Epithelial cell of esophagus (primary cell): ENCODE data around the gene ETNK2.

Experiments
- DNase-seq: peaks from one replicate; pipeline ENCODE4 v3.0.0; 2010; ENCODE audit warnings: low read depth
- H3K4me3 ChIP-seq: 2 replicates; pipeline ENCODE4 v1.5.1; 2011; ENCODE audit warnings: mild to moderate bottlenecking, low read length, control low read depth
- CTCF ChIP-seq: IDR thresholded peaks from 2 replicates; pipeline ENCODE4 v1.5.1; 2011; ENCODE audit warnings: low read depth, mild to moderate bottlenecking, low read length, control low read depth, inconsistent platforms; ENCODE audit not compliant: insufficient read depth; ENCODE audit errors: missing control alignments

Gene ETNK2

GRCh38 chr1:204151552-204152309, at the start of gene ETNK2:
TSS of gene ETNK2 (minus strand) at chr1:204152044. CDS start at chr1:204151852, 192 bp downstream.
- DNase-seq, result peak; percentile 32
- TF ChIP-seq CTCF, result no peak

GRCh38 chr1:204201348-204202040, 49.6 kb upstream of the ETNK2 start:
- TF ChIP-seq CTCF, result no peak
- DNase-seq, result no peak
- H3K4me3 ChIP-seq, result no peak overlapping the region

More at GRCh38 chr1:204151552-204152309, at the start of gene ETNK2:
- H3K4me3 ChIP-seq, result peak within 1 kb of the TSS; percentile 54

GRCh38 chr1:204199579-204199978, 47.7 kb upstream of the ETNK2 start:
- TF ChIP-seq CTCF, result no peak
- H3K4me3 ChIP-seq, result no peak overlapping the region
- DNase-seq, result no peak

- peak; percentile 41 for TF ChIP-seq CTCF
- H3K4me3 ChIP-seq, result no peak overlapping the region
- DNase-seq, result peak; percentile 93
Measured at GRCh38 chr1:204198348-204199340, 46.8 kb upstream of the ETNK2 start.

GRCh38 chr1:204197068-204197467, 45.2 kb upstream of the ETNK2 start:
- H3K4me3 ChIP-seq, result no peak overlapping the region
- DNase-seq, result no peak
- TF ChIP-seq CTCF, result no peak

GRCh38 chr1:204196068-204196795, 44.4 kb upstream of the ETNK2 start, which contains the start of gene KISS1:
TSS of gene KISS1 (minus strand) at chr1:204196491. CDS start at chr1:204192876, 3,615 bp downstream.
- H3K4me3 ChIP-seq, result no peak within 1 kb of the TSS
- no peak for TF ChIP-seq CTCF

More at GRCh38 chr1:204196068-204196795, 44.4 kb upstream of the ETNK2 start, which contains the start of gene KISS1:
- DNase-seq, result no peak
